HepG2 (cell line): ENCODE results near the gene CD83. TPM values are rescaled to one million over a fixed set of nuclear protein-coding genes. Genes with fewer than 3 reads are reported as not detected.

ENCODE experiments used
- ATAC-seq: fragments of 200-7000 bp; cut with Tn5 transposase; 3 replicates; pipeline ENCODE4 v1.9.1; 2020; ENCODE audit warnings: mild to moderate bottlenecking, moderate library complexity
- BruUV-seq: library from RNA; stranded (reverse); fragments of 400-500 nt; replicated peaks from 2 replicates; lab custom pipeline; 2021; lab: Mats Ljungman, UMichigan
- CTCF ChIA-PET: fragments of 300-600 bp; formaldehyde crosslinking; extraction: SDS; loops from one replicate; lab custom pipeline; 2021; ENCODE audit warnings: low total read pairs, inconsistent platforms, low intra/inter-chr PET ratio; lab: Yijun Ruan, JAX
- POLR2A ChIA-PET: fragments of 350-600 bp; sonication (Branson Sonifier 250); formaldehyde crosslinking; loops from one replicate; lab custom pipeline; 2020; ENCODE audit warnings: antibody characterized with exemption, inconsistent platforms; lab: Yijun Ruan, JAX
- DNase-seq: peaks from one replicate; pipeline ENCODE4 v3.0.0-alpha.2; 2015; ENCODE audit warnings: low spot score
- FAIRE-seq: peaks from 3 replicates; lab custom pipeline; 2011; peaks lifted over from hg19 to GRCh38; lab: Jason Lieb, UNC
- H2AFZ ChIP-seq: one replicate; pipeline ENCODE4 v1.6.1; 2011; ENCODE audit warnings: low read length, inconsistent platforms
- H3K27ac ChIP-seq: fragments of 300-600 bp; 3 replicates; pipeline ENCODE4 v1.8.0; 2011; ENCODE audit warnings: mixed run types, mild to moderate bottlenecking, mixed read lengths, low read length, inconsistent platforms; ENCODE audit not compliant: insufficient read depth; ENCODE audit errors: extremely low read length
- H3K27me3 ChIP-seq, 2 experiments: fragments of 200-600 bp in 1 of 2; 2 replicates in 1 of 2; 3 replicates in 1 of 2; pipeline versions ENCODE4 v1.6.0 to v1.8.0; 2011; ENCODE audit warnings: low read length in 2 of 2, mild to moderate bottlenecking in 2 of 2, moderate library complexity in 2 of 2, inconsistent platforms in 1 of 2; ENCODE audit not compliant: insufficient read depth in 2 of 2, control insufficient read depth in 1 of 2
- H3K36me3 ChIP-seq, 2 experiments: fragments of 200-600 bp in 1 of 2; replicated peaks in 1 of 2; 2 replicates in 1 of 2; 3 replicates in 1 of 2; pipeline versions ENCODE4 v1.5.1 to v1.8.0; 2011; ENCODE audit warnings: low read length in 2 of 2, inconsistent platforms in 1 of 2; ENCODE audit not compliant: insufficient read depth in 2 of 2, control insufficient read depth in 1 of 2
- H3K4me1 ChIP-seq: 2 replicates; pipeline ENCODE4 v1.5.1; 2012; ENCODE audit warnings: low read length, inconsistent platforms; ENCODE audit not compliant: insufficient read depth
- H3K4me2 ChIP-seq: 2 replicates; pipeline ENCODE4 v1.6.0; 2011; ENCODE audit warnings: low read depth, low read length, inconsistent platforms
- H3K4me3 ChIP-seq, 3 experiments: fragments of 200-600 bp in 1 of 3; sonication (generic), shearing (Covaris generic) in 1 of 3; replicated peaks in 1 of 3; 2 replicates each; pipeline ENCODE4 v1.5.1; 2011 to 2016; ENCODE audit warnings: low read length in 3 of 3, inconsistent platforms in 2 of 3, low read depth in 2 of 3, mild to moderate bottlenecking in 2 of 3, control low read depth in 1 of 3, mixed read lengths in 1 of 3; ENCODE audit not compliant: insufficient read depth in 1 of 3
- H3K79me2 ChIP-seq: one replicate; pipeline ENCODE4 v1.6.1; 2011; ENCODE audit warnings: low read length, inconsistent platforms; ENCODE audit not compliant: insufficient read depth
- H3K9ac ChIP-seq: 2 replicates; pipeline ENCODE4 v1.6.0; 2011; ENCODE audit warnings: mild to moderate bottlenecking, low read depth, low read length, inconsistent platforms; ENCODE audit not compliant: insufficient read depth
- H3K9me3 ChIP-seq: 2 replicates; pipeline ENCODE4 v1.5.1; 2012; ENCODE audit warnings: mild to moderate bottlenecking, low read length
- H4K20me1 ChIP-seq: 2 replicates; pipeline ENCODE4 v1.6.0; 2011; ENCODE audit warnings: inconsistent platforms, mild to moderate bottlenecking, low read length, moderate library complexity; ENCODE audit not compliant: insufficient read depth
- RXRA ChIP-seq: sonication (generic); formaldehyde crosslinking; IDR thresholded peaks from 2 replicates; pipeline ENCODE4 v1.5.1; 2020; ENCODE audit warnings: missing genetic modification reagents
- TAF1 ChIP-seq: sonication (generic); formaldehyde crosslinking; IDR thresholded peaks from 2 replicates; pipeline ENCODE4 v1.4.0; 2020; ENCODE audit warnings: missing genetic modification reagents
- ZNF607 ChIP-seq: sonication (generic); formaldehyde crosslinking; IDR thresholded peaks from 2 replicates; pipeline ENCODE4 v1.5.1; 2020; ENCODE audit warnings: missing genetic modification reagents, mild to moderate bottlenecking, borderline replicate concordance
- WGBS: methylation state at CpG from one replicate; pipeline ENCODE4 v1.1.6; 2017; ENCODE audit warnings: low lambda C conversion rate; 5-methylcytosine and 5-hydroxymethylcytosine counted together
- in situ Hi-C: cut with HindIII; loops from 2 replicates; pipeline ENCODE4 v1.10.0; 2017; ENCODE audit warnings: low pct_unique_long_range_greater_than_20kb; ENCODE audit not compliant: extremely low pct_ligation_motif_present
- intact Hi-C: fragments of 100-400 bp; cut with micrococcal nuclease; formaldehyde crosslinking; loops from one replicate; pipeline ENCODE4 v1.10.0; 2022; ENCODE audit not compliant: unreplicated experiment
- polyA plus RNA-seq, 8 experiments: library from polyadenylated mRNA; depleted of rRNA in 3 of 8; stranded (reverse) in 7 of 8; unstranded in 1 of 8; fragments of >200 nt; fragmentation: Illumina TruSeq in 4 of 8; extraction: Trizol in 4 of 8; gene quantifications; 2 replicates each; pipeline versions ENCODE4 v1.2.1 to v1.2.3, GENCODE V29; 2011 to 2016; ENCODE audit warnings: low read depth in 4 of 8, missing spikeins in 1 of 8, mixed read lengths in 1 of 8; ENCODE audit not compliant: insufficient read depth in 1 of 8
- total RNA-seq, 5 experiments: library from RNA; depleted of rRNA; stranded (reverse); fragments of >200 nt; fragmentation: Illumina TruSeq; extraction: Trizol; gene quantifications; 2 replicates each; pipeline ENCODE4 v1.2.3, GENCODE V29; 2016; ENCODE audit warnings: low read depth in 1 of 5

CD83 gene
- total and polyA plus RNA-seq, 2 of the 13 experiments (the other 11 are each of a cell fraction or from before 2014, with no cell fraction given): 0.46 to 2.3 TPM

DNA sequence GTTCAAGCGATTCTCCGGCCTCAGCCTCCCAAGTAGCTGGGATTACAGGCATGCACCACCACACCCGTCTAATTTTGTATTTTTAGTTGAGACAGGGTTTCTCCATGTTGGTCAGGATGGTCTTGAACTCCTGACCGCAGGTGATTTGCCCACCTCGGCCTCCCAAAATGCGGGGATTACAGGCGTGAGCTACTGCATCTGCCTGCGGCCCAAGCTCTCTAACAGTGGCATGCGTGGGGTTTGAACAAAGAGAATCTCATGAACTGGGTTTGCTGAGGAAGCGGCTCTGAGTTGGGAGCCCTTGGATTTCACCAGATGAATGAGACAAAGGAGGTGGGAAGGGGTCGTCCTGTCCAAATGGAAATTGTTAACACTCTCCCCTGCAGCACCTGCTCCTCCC is 33.2 kb upstream of the CD83 start:
- Histone ChIP-seq H3K79me2 (no peaks in the 10 kb centered on the region), H3K27ac (no peak overlapping the region), H3K9me3 (no peaks in the 10 kb centered on the region), H3K36me3 (no peaks in the 10 kb centered on the region), H3K4me3 (no peak overlapping the region), H3K27me3 (peaks cover 0 to 14% of the 10 kb centered on the region in 2 experiments; a peak in 3 of 5 replicates), H4K20me1 (no peaks in the 10 kb centered on the region), H3K9ac (no peak overlapping the region), H3K4me2 (no peak overlapping the region), H2AFZ (no peak overlapping the region), H3K4me1 (no peaks in the 10 kb centered on the region)
- WGBS: 37% methylated on average over 11 of the region's 11 CpGs
- in situ Hi-C loops: no loop called here
- POLR2A ChIA-PET: no interaction called here
- intact Hi-C loops: no loop called here
- FAIRE-seq: no peak
- no TSS peak for BruUV-seq
- TF ChIP-seq ZNF607 (CRISPR knock-in tag): no peak
- DNase-seq: no peak
- CTCF ChIA-PET: no interaction called here
- ATAC-seq: no peak

GRCh38 chr6:14085176-14085787 is 32.3 kb upstream of the CD83 start:
- H3K9ac ChIP-seq: no peak overlapping the region
- in situ Hi-C loops (no loop called here), intact Hi-C loops (no loop called here)
- H2AFZ ChIP-seq: no peak overlapping the region
- BruUV-seq: no TSS peak
- H3K36me3 ChIP-seq: no peaks in the 10 kb centered on the region
- DNase-seq: no peak
- ChIA-PET POLR2A (no interaction called here), CTCF (no interaction called here)
- H3K9me3 ChIP-seq: no peaks in the 10 kb centered on the region
- FAIRE-seq: no peak
- WGBS: 62% methylated on average over 5 of the region's 5 CpGs
- H3K4me1 ChIP-seq: no peaks in the 10 kb centered on the region
- H3K79me2 ChIP-seq: no peaks in the 10 kb centered on the region
- no peak overlapping the region for H3K4me3 ChIP-seq
- ATAC-seq: no peak
- no peak overlapping the region for H3K4me2 ChIP-seq
- no peak overlapping the region for H3K27ac ChIP-seq
- H4K20me1 ChIP-seq: no peaks in the 10 kb centered on the region
- H3K27me3 ChIP-seq: peaks cover 0 to 14% of the 10 kb centered on the region in 2 experiments; a peak in 3 of 5 replicates
- no peak for TF ChIP-seq RXRA
- TF ChIP-seq TAF1 (CRISPR knock-in tag): no peak
